Psoas muscle (tissue), 8 donors: ENCODE results near the gene TEX51. TPM values are rescaled to one million over a fixed set of nuclear protein-coding genes. Genes with fewer than 3 reads are reported as not detected.

Source experiments
- ATAC-seq, 4 donors: fragments of 200-7000 bp; cut with Tn5 transposase; one replicate each; pipeline ENCODE4 v1.9.1; 2020; ENCODE audit warnings: moderate library complexity in 3 of 4, mild to moderate bottlenecking in 2 of 4
- DNase-seq, 2 donors: peaks; one replicate each; pipeline ENCODE4 v3.0.0-alpha.2; 2020
- H3K27ac ChIP-seq: fragments of 200-600 bp; one replicate; pipeline ENCODE4 v1.8.0; 2022
- H3K27me3 ChIP-seq, 3 donors: fragments of 200-600 bp in 1 of 3; one replicate each; pipeline versions ENCODE4 v1.6.1 to v1.8.0; 2013 to 2022; ENCODE audit warnings: low read length in 2 of 3, mild to moderate bottlenecking in 2 of 3, moderate library complexity in 1 of 3; ENCODE audit not compliant: insufficient read depth in 3 of 3
- H3K36me3 ChIP-seq, 2 donors: fragments of 200-600 bp in 1 of 2; one replicate each; pipeline versions ENCODE4 v1.6.1 to v1.8.0; 2013 to 2022; ENCODE audit warnings: low read depth in 1 of 2, mild to moderate bottlenecking in 1 of 2, moderate library complexity in 1 of 2; ENCODE audit not compliant: insufficient read depth in 1 of 2
- H3K4me1 ChIP-seq: fragments of 200-600 bp; one replicate; pipeline ENCODE4 v1.8.0; 2022
- H3K4me3 ChIP-seq: fragments of 200-600 bp; one replicate; pipeline ENCODE4 v1.8.0; 2022; ENCODE audit warnings: mild to moderate bottlenecking
- H3K9me3 ChIP-seq: fragments of 200-600 bp; one replicate; pipeline ENCODE4 v1.8.0; 2022
- CTCF ChIP-seq: fragments of 200-600 bp; IDR thresholded peaks from one replicate; pipeline ENCODE4 v1.8.0; 2022; ENCODE audit warnings: antibody characterized with exemption
- whole genome bisulfite sequencing, 3 donors: extraction: QIAGEN DNeasy Blood & Tissue Kit; methylation state at CpG; one replicate each; pipeline versions ENCODE4 v1.1.6 to v1.1.7; 2013; 5-methylcytosine and 5-hydroxymethylcytosine counted together
- intact Hi-C, 2 donors: fragments of 100-400 bp; cut with DNase I; formaldehyde crosslinking; loops; one replicate each; pipeline versions ENCODE4 v1.11.0 to v1.14.2; 2022
- polyA plus RNA-seq, 3 donors: library from polyadenylated mRNA; stranded (reverse); fragments of 200-250 nt; gene quantifications; one replicate each; pipeline ENCODE4 v1.2.3, GENCODE V29; 2013
- total RNA-seq, 4 donors: library from RNA; stranded (reverse); fragmentation: NEBNext Ultra II Directional in 2 of 4; extraction: Animal tissue kit (Norgen Biotek cat#: 25700) in 2 of 4; gene quantifications; one replicate each; pipeline versions ENCODE4 v1.2.1 to v1.2.4, GENCODE V29; 2021 to 2023
- donor health status: healthy with polysubstance abuse.
- donor health status: DM: no; HTN: no; CAD: no; lungs with moderate emphysema.
- donor health status: Bipolar disorder and iron deficiency.
- donor health status: healthy.
- donor health status: DM: yes; HTN: yes; CAD: no.
- donor health status: DM: no; HTN: no; CAD: no.
- donor health status: DM: no; HTN: no; CAD: no.
- donor health status: DM: yes; HTN: yes; CAD: no.

Gene TEX51
- total and polyA plus RNA-seq, 7 donors: not detected

GRCh38 chr2:126932966-126933710 is 34.4 kb downstream of the TEX51 start:
- Histone ChIP-seq H3K27ac (no peak overlapping the region), H3K4me3 (no peak overlapping the region), H3K27me3 (peaks cover 0 to 10% (median 0%) of the 10 kb centered on the region in 3 donors), H3K4me1 (no peaks in the 10 kb centered on the region), H3K9me3 (no peaks in the 10 kb centered on the region), H3K36me3 (no peaks in the 10 kb centered on the region)
- TF ChIP-seq CTCF: no peak
- DNase-seq (no peak), ATAC-seq (no peak)
- intact Hi-C loops: no loop called here
- 42 to 45% (median 43%) methylated on average over 14 of the region's 14 CpGs for WGBS, 3 donors

- ATAC-seq: no peak
- WGBS, 3 donors: 49 to 67% (median 53%) methylated on average over 4 of the region's 4 CpGs
- intact Hi-C loops: no loop called here
Measured at GRCh38 chr2:126933711-126934091, 35.0 kb downstream of the TEX51 start.

GRCh38 chr2:126934809-126935208 is 36.1 kb downstream of the TEX51 start:
- Histone ChIP-seq H3K36me3 (no peaks in the 10 kb centered on the region), H3K9me3 (no peaks in the 10 kb centered on the region), H3K27me3 (peaks cover 0 to 10% (median 2%) of the 10 kb centered on the region in 3 donors), H3K4me1 (no peaks in the 10 kb centered on the region), H3K4me3 (no peak overlapping the region), H3K27ac (no peak overlapping the region)
- intact Hi-C loops: no loop called here
- 60 to 64% (median 61%) methylated on average over 6 of the region's 6 CpGs for WGBS, 3 donors
- ATAC-seq (no peak), DNase-seq (no peak)
- no peak for TF ChIP-seq CTCF

More at GRCh38 chr2:126933711-126934091, 35.0 kb downstream of the TEX51 start:
- DNase-seq: no peak
- H3K9me3 ChIP-seq: no peaks in the 10 kb centered on the region
- no peaks in the 10 kb centered on the region for H3K36me3 ChIP-seq
- peaks cover 0 to 10% (median 0%) of the 10 kb centered on the region in 3 donors for H3K27me3 ChIP-seq
- H3K4me3 ChIP-seq: no peak overlapping the region
- H3K4me1 ChIP-seq: no peaks in the 10 kb centered on the region
- H3K27ac ChIP-seq: no peak overlapping the region
- TF ChIP-seq CTCF: no peak

- TF ChIP-seq CTCF: no peak
- intact Hi-C loops: no loop called here
- Histone ChIP-seq H3K4me1 (no peaks in the 10 kb centered on the region), H3K27ac (no peak overlapping the region), H3K36me3 (no peaks in the 10 kb centered on the region), H3K9me3 (no peaks in the 10 kb centered on the region), H3K27me3 (peaks cover 0 to 10% (median 2%) of the 10 kb centered on the region in 3 donors), H3K4me3 (no peak overlapping the region)
- DNase-seq (no peak), ATAC-seq (no peak)
- 73 to 80% (median 77%) methylated on average over 5 of the region's 5 CpGs for WGBS, 3 donors
Measured at GRCh38 chr2:126935774-126936173, 37.1 kb downstream of the TEX51 start.
